ENCODE results near the gene GPR62.

GPR62 gene

DNA sequence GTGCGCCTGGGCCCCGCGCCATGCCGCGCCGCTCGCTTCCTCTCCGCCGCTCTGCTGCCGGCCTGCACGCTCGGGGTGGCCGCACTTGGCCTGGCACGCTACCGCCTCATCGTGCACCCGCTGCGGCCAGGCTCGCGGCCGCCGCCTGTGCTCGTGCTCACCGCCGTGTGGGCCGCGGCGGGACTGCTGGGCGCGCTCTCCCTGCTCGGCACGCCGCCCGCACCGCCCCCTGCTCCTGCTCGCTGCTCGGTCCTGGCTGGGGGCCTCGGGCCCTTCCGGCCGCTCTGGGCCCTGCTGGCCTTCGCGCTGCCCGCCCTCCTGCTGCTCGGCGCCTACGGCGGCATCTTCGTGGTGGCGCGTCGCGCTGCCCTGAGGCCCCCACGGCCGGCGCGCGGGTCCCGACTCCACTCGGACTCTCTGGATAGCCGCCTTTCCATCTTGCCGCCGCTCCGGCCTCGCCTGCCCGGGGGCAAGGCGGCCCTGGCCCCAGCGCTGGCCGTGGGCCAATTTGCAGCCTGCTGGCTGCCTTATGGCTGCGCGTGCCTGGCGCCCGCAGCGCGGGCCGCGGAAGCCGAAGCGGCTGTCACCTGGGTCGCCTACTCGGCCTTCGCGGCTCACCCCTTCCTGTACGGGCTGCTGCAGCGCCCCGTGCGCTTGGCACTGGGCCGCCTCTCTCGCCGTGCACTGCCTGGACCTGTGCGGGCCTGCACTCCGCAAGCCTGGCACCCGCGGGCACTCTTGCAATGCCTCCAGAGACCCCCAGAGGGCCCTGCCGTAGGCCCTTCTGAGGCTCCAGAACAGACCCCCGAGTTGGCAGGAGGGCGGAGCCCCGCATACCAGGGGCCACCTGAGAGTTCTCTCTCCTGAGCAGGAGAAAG is 951 bp downstream of the GPR62 start:
- DNase-seq (ENCODE audit: low spot score): peak; percentile 57

DNA sequence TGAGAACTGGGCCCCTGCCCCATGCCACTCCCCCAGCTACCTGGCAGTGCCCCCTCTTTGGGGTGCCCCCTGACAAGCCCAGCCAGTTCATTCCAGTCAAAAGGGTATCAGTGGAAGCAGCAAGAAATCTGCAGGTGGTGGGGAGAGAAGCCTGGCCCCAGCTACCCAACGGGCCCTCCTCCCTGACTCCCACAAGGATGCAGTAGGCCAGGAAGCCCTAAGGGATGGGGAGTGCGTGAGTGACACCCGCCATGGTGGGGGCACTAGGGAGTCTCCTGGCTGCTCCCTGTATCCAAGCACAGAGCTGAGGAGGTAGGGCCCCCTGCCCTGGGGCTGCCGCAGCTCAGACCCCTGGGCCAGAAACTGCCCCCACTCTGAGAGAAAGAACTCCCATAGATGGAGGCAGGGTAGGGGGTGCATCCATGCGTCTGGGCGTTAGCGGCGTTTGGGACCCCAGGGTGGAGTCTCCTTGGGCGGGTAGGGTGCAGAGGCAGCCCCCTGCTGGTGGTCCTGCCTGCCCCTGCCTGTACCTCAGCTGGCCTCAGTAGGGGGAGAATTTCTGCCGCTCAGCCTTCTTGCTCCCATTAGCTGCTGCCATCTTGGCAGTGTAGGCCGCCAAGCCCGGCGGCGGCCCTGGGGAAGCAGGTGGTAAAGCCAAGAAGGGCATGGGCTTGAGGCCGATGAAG is 2.5 kb downstream of the GPR62 start:
- no peak for DNase-seq (ENCODE audit: low spot score)

DNA sequence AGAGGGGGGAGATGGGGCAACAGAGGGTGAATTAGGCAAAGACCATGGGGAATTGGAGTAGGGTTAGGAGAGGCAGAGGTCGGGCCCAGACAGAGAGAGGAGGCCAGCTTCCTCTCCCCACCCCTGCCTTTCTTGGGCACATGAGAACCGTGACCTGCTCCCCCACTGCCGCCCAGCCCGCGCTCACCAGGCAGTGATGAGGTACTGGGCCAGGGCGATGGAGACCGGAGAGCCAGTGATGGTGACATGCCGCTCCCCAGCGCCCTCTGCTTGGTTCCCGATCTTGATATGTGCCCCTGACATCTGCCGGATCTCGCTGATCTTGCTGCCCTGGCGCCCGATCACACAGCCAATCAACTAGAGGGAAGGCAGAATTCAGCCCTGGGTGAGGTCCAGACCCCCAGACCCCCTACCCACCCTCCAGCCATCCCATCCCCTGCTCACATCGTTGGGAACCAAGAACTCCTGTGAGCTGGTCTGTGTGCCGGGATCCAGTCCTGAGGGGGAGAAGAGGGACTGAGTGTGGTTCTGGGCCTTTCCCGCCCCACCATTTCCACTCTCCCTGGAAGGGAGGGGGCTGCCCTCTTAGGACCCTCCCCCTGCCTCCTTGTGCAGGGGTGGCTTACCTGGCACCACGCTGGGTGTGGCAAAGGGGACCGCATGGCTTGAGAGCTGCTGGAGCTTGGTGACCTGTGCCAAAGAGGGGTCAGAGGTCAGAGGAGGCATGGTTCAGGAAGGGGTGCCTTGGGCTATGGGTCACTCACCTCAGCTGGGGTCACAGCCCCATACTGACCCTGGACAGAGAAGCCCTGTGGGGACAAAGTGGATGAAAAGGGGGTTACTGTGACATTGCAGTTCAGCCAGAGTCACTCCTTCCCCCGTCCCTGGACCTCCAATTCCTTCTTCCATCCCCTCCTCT is 3.7 kb downstream of the GPR62 start:
- DNase-seq (ENCODE audit: low spot score): no peak

DNA sequence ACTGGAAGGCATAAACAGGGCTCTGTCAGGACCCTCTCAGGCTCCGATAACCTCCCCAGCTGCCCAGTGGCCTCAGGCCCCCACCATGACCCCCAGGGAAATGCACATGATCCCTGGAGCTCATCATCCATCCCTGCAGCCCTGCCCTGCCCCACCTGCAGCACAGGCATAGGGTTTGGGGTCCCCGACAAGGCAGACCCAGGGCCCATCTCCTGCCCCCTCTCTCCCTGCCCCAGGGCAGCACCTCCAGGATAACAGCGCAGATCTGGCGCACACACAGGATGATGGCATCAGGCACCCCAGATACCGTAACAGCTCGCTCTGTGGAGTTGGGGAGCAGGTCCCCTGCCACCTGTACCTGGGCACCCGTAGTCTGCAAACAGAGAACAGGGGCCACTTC is 4.5 kb downstream of the GPR62 start:
- no peak for DNase-seq (ENCODE audit: low spot score)

DNA sequence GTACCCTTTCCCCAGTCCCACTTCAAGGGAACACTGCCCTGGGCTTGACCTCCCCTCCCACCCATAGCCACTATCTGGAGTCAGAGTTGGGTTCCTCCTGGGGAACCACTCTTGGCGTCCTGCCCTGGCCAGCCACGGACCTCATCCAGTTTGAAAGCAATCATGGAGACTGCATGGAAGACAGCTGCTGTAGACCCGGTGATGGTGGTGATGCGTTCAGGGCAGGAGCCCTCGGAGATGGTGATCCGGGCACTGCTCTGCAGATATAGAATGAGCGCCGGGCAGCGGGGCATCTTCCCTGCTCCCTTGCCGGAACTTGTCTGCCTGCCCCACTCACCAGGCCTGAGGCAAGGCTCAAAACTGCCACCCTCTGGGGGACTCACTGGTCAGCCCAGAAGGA is 5.2 kb downstream of the GPR62 start:
- DNase-seq (ENCODE audit: low spot score): no peak

DNA sequence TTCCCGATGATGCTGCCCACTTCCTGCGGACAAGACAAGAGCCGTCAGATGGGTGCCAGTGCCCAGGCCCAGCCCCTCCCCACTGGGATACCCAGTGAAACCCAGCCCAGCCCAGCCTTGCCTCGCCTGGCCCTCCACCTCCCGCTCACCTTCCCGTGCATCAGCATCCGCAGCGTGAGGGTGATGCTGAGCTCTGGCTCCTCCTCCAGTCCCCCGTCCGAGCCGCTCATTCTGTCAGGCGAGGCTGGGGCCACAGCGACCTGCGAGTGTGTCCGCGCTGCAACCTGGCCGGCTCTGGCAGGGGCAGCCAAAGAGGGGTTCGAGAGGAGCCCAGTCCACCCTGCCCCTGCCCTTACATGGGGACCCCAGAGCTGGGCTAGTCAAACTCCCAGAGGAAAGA is 5.8 kb downstream of the GPR62 start:
- no peak for DNase-seq (ENCODE audit: low spot score)

DNA sequence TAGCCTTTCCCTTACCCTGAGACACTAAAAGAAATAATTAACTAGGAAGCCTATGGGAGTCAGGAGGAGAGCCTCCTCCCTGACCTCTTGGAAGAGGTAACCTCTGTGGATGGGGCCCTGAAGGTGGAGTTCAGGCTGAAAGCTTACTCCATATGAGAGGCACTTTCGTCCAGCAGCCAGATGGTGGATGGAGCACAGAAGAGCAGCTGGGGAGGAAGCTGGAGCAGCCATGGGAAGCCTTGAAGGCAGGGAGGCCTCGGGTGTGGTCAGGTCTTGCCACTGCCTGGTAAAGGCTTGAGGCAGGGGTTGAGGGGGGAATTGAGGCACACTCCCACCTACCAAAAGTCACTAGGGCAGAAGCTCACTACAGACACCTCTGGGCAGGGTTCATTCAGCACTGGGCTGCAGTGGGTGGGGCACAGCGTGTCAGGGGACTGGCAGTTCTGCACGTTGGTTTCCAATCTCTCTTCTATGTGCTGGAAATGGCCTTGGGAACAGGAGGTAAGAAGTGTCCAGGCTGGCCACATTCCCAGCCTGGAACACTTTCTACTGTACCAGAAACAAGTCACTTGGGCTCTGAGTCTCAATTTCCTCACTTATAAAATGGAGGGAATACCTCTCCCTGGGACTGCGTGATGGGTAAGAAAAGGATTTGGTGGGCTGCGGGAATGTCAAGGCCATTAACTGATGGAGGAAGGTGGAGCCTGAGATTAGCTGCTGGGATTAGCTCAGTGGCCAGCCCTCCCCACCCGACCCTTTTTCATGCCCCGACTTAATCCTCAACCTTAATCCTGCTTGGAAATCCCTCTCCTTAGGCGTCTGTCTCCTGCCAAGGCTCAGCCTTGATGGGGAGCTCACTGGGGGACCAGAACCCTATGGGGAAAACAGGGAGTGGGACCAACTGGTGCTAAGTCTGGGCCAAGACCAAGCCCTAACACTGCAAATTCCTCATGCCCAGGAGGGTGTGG is 6.7 kb downstream of the GPR62 start:
- peak; percentile 90 for DNase-seq (ENCODE audit: low spot score)

DNA sequence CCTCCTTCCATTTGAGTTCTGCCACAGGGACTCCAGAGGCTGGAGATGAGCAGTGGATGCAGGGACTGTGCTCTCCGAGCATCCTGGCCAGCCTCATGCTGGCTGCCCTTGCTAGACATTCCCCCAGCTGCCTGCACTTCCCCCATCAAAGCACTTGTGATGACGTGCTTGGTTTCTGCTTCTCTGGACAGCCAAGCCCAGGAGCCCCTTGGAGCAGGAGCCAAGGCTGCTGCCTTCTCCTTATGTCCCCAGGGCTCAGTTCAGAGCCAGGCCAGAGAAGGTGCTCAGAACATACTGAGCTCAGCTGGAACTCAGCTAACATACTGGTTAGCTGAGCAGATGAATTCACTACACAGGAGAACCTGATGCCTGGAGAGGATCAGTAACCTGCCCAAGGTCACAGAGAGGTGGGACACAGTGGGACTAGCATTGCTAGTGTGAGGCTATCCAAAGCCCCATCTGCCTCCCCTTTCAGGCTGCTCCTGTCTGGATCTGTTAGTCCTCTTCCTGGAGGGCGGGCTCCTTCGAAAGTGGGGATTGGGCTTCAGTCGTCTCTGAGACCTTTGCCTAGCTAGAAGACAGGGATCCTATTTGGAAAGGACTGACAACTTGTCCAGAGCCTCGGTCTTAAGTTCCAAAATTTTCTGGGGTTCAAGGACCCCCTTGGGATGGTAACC is 7.8 kb downstream of the GPR62 start:
- no peak for DNase-seq (ENCODE audit: low spot score)

DNA sequence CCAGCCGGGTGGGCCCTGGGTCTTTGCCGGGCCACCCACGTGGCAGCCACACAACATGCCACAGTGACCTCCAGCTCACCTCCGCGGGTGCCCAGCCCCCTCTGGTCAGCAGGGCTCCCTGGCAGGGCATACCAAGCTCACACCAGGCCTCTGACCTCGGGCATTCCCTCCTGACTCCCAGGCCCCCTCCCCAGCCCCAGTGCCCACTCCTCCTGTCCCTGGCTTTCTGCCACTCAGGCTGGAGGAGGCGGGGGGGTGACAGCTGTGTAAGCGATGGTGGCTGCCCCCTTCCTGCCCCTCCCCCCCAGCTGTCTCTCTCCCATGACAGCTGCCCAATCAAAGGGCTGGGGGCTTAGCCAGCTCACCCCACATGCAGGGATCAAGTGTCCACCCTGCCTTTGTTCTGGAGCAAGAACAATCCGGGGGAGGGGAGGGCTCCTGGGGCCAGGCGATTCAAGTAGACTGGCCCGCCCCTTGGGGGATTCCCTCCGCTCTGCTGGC is 8.8 kb downstream of the GPR62 start:
- peak; percentile 67 for DNase-seq (ENCODE audit: low spot score)

DNA sequence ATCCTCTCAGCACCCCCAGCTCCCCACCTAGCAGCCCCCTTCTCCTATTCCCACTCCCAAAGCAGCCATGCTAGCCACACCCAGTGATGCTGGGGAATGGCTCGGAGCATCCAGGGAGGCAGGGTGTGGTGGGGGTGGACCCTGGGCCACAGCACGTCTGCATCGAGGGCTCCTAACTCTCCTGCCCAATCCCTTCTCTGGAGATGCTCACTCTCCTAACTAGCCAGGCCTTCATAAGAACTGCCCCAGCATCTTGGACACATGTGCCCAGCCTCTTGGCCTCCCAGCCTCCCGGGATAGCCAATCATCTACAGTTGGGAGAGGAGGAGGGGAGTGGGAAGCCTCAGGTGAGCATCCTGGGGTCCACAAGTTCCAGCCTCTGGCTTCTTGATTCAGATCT is 9.3 kb downstream of the GPR62 start:
- DNase-seq (ENCODE audit: low spot score): no peak

DNA sequence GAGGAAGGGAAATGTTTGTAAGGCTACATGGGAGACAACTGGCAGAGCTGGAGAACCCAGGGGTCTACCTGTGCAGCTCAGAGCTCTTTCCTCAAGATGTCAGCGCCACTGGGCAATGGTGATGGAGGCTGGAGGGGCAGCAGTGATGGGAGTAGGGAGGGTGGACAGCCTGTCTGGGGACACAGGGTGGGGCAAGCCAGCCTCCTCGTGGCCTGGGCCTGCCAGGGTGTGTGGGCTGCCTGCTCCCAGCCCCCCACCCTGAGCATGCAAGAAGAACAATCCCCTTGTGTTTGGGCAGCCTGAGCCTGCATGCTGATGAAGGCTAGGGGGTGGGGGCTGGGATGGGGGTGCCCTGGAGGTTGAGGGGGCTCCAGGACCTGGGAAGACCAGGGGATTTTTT is 10.8 kb downstream of the GPR62 start:
- DNase-seq (ENCODE audit: low spot score): no peak

DNA sequence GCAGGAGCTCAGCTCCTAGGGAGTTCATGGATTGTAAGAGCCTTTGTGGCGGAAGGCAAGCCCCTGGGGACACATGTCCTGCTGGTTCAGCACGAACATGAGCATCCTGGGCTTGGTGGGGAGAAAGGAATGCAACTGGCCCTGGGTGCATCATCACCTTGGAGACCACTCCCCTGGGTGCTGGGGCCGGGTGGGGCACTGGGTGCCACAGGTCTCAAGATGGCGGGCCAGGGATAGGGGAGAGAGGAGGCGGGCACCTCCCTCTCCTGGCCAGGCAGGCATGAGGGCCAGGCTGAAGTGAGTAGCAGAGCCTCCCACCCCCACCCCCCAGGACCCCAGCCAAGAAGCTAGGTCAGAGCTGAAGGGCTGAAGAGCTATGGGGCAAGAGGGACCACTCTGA is 11.3 kb downstream of the GPR62 start:
- peak; percentile 66 for DNase-seq (ENCODE audit: low spot score)

DNA sequence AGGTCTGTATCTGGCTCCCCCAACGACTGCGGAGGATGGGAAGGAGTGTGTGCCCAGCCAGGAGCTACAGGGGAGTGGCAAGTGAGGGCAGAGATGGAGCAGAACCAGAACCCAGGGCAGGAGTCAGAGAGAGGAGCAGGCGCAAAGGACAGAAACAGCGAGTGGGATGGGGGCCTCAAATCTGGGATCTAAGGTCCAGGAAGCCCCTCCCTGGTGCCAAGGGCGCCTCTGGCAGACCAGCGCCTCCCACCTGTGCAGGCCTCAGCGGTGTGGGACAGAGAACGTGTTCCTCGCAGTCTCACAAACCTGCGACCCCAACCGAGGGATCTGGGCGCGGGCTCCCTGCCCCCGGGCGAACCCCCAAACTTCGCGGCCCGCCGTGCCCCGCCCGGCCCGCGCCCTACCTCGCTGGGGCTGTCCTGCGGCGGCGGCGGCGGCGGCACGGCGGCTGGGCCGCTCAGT is 11.8 kb downstream of the GPR62 start:
- DNase-seq (ENCODE audit: low spot score): no peak

DNA sequence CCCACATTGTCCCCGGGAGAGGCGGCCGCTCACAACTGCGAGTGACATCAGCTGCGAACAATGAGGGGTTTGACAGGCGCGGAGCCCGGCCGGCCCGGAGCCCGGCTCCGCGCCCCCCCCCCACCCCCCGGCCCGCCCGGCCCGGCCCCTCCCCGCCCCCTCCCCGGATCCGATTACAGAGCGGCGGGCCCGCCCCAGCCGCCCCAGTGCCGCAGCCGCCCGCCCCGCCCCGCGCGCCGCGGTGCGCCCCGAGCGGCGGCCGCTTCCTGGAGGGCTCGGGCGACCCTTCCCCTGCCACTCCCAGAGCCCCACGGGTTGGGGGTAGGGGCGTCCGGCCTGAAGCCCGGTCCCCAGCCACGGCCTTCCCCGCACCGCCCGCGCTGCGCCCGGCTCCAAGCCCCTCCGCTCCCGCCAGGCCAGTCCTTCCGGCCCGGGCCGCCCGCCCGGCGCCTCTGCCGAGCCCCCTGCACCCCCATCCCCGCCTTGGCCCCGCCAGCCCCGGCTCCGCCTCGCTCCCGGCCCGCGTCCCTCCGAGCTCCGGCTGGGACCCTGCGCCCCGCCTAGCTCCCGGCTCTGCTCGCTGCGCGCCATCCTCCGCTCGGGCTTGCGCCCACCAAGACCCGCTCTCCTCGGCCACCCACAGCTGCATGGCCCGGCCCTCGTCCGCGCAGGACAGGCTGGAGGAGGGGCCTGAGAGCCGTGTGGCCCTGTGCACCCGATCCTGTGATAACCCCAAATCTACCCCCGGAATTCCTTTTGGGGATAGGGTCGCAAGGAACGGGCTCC is 12.4 kb downstream of the GPR62 start, which contains the start of gene PCBP4:
TSS of gene PCBP4 (minus strand) at position 71 of the 786 bp plus-strand sequence. CDS start 6,214 bp downstream, outside the sequence.
- peak; percentile 89 for DNase-seq (ENCODE audit: low spot score)

DNA sequence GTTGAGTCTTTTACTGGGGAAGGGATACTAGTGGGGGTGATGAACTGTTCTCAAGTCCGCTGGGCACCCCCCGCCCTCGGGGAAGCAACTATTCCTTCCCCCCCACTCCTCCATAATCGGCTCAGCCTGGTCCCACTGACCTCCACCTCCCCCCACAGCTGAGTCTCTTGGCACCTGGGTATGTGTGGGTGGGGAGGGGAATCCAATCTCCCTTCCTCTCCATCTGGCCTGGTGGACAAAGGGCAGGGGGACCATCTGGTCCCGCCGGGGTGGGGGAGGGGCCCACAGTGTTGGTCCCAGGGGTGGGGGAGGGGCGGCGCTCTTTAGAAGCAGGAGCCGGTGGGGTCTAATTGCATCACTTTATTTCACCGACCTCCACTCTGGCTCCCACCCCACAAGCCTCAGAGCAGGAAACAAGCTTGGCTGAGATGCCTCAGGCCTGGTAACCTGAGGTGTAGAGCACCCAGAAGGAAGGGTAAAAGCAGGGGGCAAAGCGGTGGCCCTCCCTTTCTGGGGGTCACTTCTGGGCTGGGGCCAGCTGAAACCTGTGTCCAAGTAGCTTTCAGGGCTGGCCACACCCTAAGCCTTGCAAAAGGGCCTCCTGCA is 13.1 kb downstream of the GPR62 start:
- peak; percentile 67 for DNase-seq (ENCODE audit: low spot score)

DNA sequence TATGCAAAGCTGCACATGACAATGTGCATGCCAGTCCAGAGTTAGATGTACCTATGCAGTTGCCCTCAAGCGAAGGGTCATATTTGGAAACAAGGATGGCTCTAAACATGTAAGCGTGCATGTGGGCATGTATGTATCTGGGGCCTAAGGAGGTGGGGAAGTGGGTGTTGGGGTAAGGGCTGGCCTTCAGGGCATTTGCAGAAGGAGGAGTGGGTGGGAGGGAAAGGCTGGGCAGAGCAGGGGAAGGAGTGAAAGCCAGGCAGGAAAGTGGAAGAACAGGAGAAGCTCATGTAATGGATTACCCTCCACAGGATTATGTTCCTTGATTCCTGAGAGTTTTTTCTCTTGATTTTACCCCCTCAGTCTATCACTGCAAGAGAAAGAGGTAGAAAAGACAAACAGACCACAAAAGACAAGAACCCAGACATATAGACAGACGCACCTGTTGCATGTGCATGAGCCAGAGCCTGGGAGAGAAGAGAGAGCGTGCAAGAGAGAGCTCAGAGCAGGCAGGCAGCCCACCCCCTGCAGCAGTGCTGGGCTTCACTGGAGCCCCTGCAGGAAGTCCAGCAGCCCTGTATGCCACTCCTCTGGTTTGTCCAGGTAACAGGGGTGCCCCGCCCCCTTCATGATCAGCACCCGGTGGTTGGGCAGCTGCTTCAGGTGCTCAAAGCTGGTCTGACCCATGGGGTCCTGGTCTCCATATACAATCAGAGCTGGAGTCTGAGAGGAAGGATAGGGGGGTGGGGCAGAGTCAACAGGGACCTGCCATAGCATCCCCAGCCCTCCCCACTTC is 13.9 kb downstream of the GPR62 start:
- DNase-seq (ENCODE audit: low spot score): no peak

DNA sequence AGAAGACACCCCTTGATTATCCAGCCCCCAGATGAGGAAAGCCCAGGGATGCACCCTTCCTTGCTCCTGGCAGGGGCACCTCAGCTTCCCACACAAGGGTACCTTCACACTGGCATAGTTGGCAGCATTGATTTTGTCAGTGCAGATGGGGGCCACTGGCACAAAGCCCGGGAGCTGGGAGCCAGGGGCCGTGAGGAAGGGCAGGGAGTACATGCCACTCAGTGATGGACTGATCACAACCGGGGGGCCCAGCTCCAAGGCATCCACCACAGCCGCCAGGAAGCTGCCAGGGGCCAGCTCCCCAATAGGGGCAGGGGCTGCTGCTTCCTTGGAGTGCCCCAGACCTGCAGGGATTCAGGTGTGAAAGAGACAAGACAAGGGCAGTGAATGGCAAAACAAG is 14.7 kb downstream of the GPR62 start:
- DNase-seq (ENCODE audit: low spot score): no peak
